HepG2 (cell line): ENCODE results near the gene MAP2K6. TPM values are rescaled to one million over a fixed set of nuclear protein-coding genes. Genes with fewer than 3 reads are reported as not detected.

Source experiments
- ASH2L ChIP-seq: fragments of 300-600, 200-600 bp; sonication (generic); IDR thresholded peaks from 2 replicates; pipeline ENCODE4 v1.7.0; 2017; ENCODE audit warnings: low read depth, mild to moderate bottlenecking, moderate library complexity, mixed read lengths, low read length; ENCODE audit not compliant: insufficient read length
- CEBPB ChIP-seq: IDR thresholded peaks from 2 replicates; pipeline ENCODE4 v1.6.1; 2011; ENCODE audit warnings: low read depth, low read length, improper control_type of control experiment, borderline replicate concordance
- ELF1 ChIP-seq: sonication (generic); formaldehyde crosslinking; IDR thresholded peaks from 2 replicates; pipeline ENCODE4 v1.4.0; 2020; ENCODE audit warnings: missing genetic modification reagents
- FLYWCH1 ChIP-seq: sonication (generic); formaldehyde crosslinking; IDR thresholded peaks from 2 replicates; pipeline ENCODE4 v1.8.1; 2023; ENCODE audit warnings: mild to moderate bottlenecking, missing genetic modification reagents
- HNF1A ChIP-seq, 2 experiments: sonication (generic) in 1 of 2; formaldehyde crosslinking in 1 of 2; IDR thresholded peaks; 2 replicates each; pipeline versions ENCODE4 v1.4.0 to v1.6.1; 2016 to 2020; ENCODE audit warnings: borderline replicate concordance in 1 of 2, low read depth in 1 of 2, mild to moderate bottlenecking in 1 of 2, missing genetic modification reagents in 1 of 2
- KIAA2018 ChIP-seq: sonication (generic); formaldehyde crosslinking; IDR thresholded peaks from 2 replicates; pipeline ENCODE4 v1.5.0; 2020; ENCODE audit warnings: mild to moderate bottlenecking, missing genetic modification reagents, borderline replicate concordance
- KMT2A ChIP-seq: sonication (generic); formaldehyde crosslinking; IDR thresholded peaks from 2 replicates; pipeline ENCODE4 v1.4.0; 2020; ENCODE audit warnings: missing genetic modification reagents
- MED1 ChIP-seq: sonication (generic); formaldehyde crosslinking; IDR thresholded peaks from 2 replicates; pipeline ENCODE4 v1.4.0; 2020; ENCODE audit warnings: missing genetic modification reagents
- MEIS1 ChIP-seq: sonication (generic); formaldehyde crosslinking; IDR thresholded peaks from 2 replicates; pipeline ENCODE4 v1.9.0; 2021; ENCODE audit warnings: mild to moderate bottlenecking, missing genetic modification reagents, moderate library complexity, borderline replicate concordance
- SALL1 ChIP-seq: sonication (generic); formaldehyde crosslinking; IDR thresholded peaks from 2 replicates; pipeline ENCODE4 v1.8.0; 2022; ENCODE audit warnings: mild to moderate bottlenecking, missing genetic modification reagents
- TEAD2 ChIP-seq: sonication (generic); formaldehyde crosslinking; IDR thresholded peaks from 2 replicates; pipeline ENCODE4 v1.9.0; 2021; ENCODE audit warnings: missing genetic modification reagents
- ZNF441 ChIP-seq: sonication (generic); formaldehyde crosslinking; IDR thresholded peaks from 2 replicates; pipeline ENCODE4 v1.7.0; 2021; ENCODE audit warnings: missing genetic modification reagents, borderline replicate concordance
- ZSCAN29 ChIP-seq: sonication (generic); formaldehyde crosslinking; conservative IDR thresholded peaks from 2 replicates; pipeline ENCODE4 v1.4.0; 2020; ENCODE audit warnings: mild to moderate bottlenecking, missing genetic modification reagents
- polyA plus RNA-seq, 8 experiments: library from polyadenylated mRNA; depleted of rRNA in 3 of 8; stranded (reverse) in 7 of 8; unstranded in 1 of 8; fragments of >200 nt; fragmentation: Illumina TruSeq in 4 of 8; extraction: Trizol in 4 of 8; gene quantifications; 2 replicates each; pipeline versions ENCODE4 v1.2.1 to v1.2.3, GENCODE V29; 2011 to 2016; ENCODE audit warnings: low read depth in 4 of 8, missing spikeins in 1 of 8, mixed read lengths in 1 of 8; ENCODE audit not compliant: insufficient read depth in 1 of 8
- total RNA-seq, 5 experiments: library from RNA; depleted of rRNA; stranded (reverse); fragments of >200 nt; fragmentation: Illumina TruSeq; extraction: Trizol; gene quantifications; 2 replicates each; pipeline ENCODE4 v1.2.3, GENCODE V29; 2016; ENCODE audit warnings: low read depth in 1 of 5

MAP2K6 gene
- total and polyA plus RNA-seq, 2 of the 13 experiments (the other 11 are each of a cell fraction or from before 2014, with no cell fraction given), result 5.1 to 33.6 TPM

- TF ChIP-seq HNF1A (IDR thresholded peaks at IDR 0.05; ENCODE audit: low read depth), result peak; percentile 92
- TF ChIP-seq HNF1A (CRISPR knock-in tag; IDR thresholded peaks at IDR 0.05; ENCODE audit: borderline replicate concordance), result peak; percentile 88
- TF ChIP-seq CEBPB, result peak; percentile 70; the same call in 1 of the 2 replicates
- peak; percentile 75; the same call in 1 of the 2 replicates for TF ChIP-seq ZSCAN29 (CRISPR knock-in tag)
- TF ChIP-seq MEIS1 (CRISPR knock-in tag), result 0 out of 2 replicates have a peak, but pooled peaks have one; percentile 56
- 0 out of 2 replicates have a peak, but pooled peaks have one; percentile 13 for TF ChIP-seq ZNF441 (CRISPR knock-in tag)
- TF ChIP-seq MED1, result 0 out of 2 replicates have a peak, but pooled peaks have one; percentile 12
- TF ChIP-seq ELF1 (CRISPR knock-in tag), result 0 out of 2 replicates have a peak, but pooled peaks have one; percentile 22
- TF ChIP-seq TEAD2, result no peak
- peak; percentile 16; the same call in 1 of the 2 replicates for TF ChIP-seq SALL1
- no peak for TF ChIP-seq KIAA2018
- 0 out of 2 replicates have a peak, but pooled peaks have one; percentile 39 for TF ChIP-seq KMT2A (CRISPR knock-in tag)
- TF ChIP-seq ASH2L, result peak; percentile 34
- TF ChIP-seq FLYWCH1 (CRISPR knock-in tag), result no peak
Measured at GRCh38 chr17:69501591-69502468, 87.3 kb downstream of the MAP2K6 start (continued).
